Skeletal muscle tissue (tissue), 4 donors: ENCODE results near the gene TTC28. TPM values are rescaled to one million over a fixed set of nuclear protein-coding genes. Genes with fewer than 3 reads are reported as not detected.
"Not testable (repeated sequence)": the region's sequence is repeated elsewhere in the genome, so short reads cannot be mapped to it uniquely, and the experiment has no call there.

Source experiments
- H3K27ac ChIP-seq: one replicate; pipeline ENCODE4 v1.7.0; 2013; ENCODE audit warnings: mild to moderate bottlenecking, low read depth, low read length, inconsistent platforms
- H3K27me3 ChIP-seq, 3 donors: one replicate each; pipeline ENCODE4 v1.7.0; 2013; ENCODE audit warnings: low read length in 3 of 3; ENCODE audit not compliant: control insufficient read depth in 3 of 3, insufficient read depth in 3 of 3
- H3K36me3 ChIP-seq, 3 donors: one replicate each; pipeline ENCODE4 v1.7.0; 2013; ENCODE audit warnings: low read length in 3 of 3; ENCODE audit not compliant: control insufficient read depth in 3 of 3, insufficient read depth in 3 of 3
- H3K4me1 ChIP-seq, 3 donors: one replicate each; pipeline ENCODE4 v1.7.0; 2013; ENCODE audit warnings: low read length in 3 of 3, mild to moderate bottlenecking in 3 of 3; ENCODE audit not compliant: control insufficient read depth in 3 of 3, insufficient read depth in 3 of 3
- H3K4me3 ChIP-seq, 3 donors: one replicate each; pipeline ENCODE4 v1.7.0; 2013; ENCODE audit warnings: low read length in 3 of 3
- H3K9ac ChIP-seq, 3 donors: one replicate each; pipeline ENCODE4 v1.7.0; 2013; ENCODE audit warnings: low read length in 3 of 3, mild to moderate bottlenecking in 3 of 3, moderate library complexity in 2 of 3, low read depth in 1 of 3
- H3K9me3 ChIP-seq, 3 donors: one replicate each; pipeline ENCODE4 v1.7.0; 2013; ENCODE audit warnings: low read length in 3 of 3; ENCODE audit not compliant: control insufficient read depth in 3 of 3
- total RNA-seq: library from RNA; depleted of rRNA; stranded (reverse); fragments of >200 nt; gene quantifications from one replicate; pipeline ENCODE4 v1.2.3, GENCODE V29; 2014
- donor health status: Osteomylitis.

TTC28 gene
- total RNA-seq, 1 donor from 2014 or later = 27.1 TPM

DNA sequence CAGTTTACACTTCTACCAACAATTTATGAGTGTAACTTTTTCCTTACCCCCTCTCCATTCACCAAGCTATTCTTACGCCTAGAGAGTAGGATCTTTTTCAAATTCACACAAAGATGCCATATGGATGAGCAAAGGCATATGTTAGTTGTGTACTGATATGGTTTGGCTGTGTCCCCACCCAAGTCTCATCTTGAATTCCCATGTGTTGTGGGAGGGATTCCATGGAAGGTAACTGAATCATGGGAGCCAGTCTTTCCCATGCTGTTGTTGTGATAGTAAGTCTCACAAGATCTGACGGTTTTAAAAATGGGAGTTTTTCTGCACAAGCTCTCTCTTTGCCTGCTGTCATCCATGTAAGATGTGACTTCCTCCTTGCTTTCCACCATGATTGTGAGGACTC lies 40.3 kb downstream of the TTC28 start:
- no peaks in the 10 kb centered on the region for H3K4me1 ChIP-seq

GRCh38 chr22:28637225-28637624 lies 42.4 kb downstream of the TTC28 start:
- Histone ChIP-seq H3K36me3 (no peaks in the 10 kb centered on the region), H3K4me1 (no peaks in the 10 kb centered on the region), H3K9ac (no peak overlapping the region), H3K9me3 (no peaks in the 10 kb centered on the region), H3K4me3 (no peak overlapping the region), H3K27ac (no peak overlapping the region), H3K27me3 (no peaks in the 10 kb centered on the region)

More for the DNA sequence above, 40.3 kb downstream of the TTC28 start:
- H3K9me3 ChIP-seq = no peaks in the 10 kb centered on the region
- H3K27ac ChIP-seq = no peak overlapping the region
- no peak overlapping the region for H3K9ac ChIP-seq
- H3K4me3 ChIP-seq = no peak overlapping the region
- no peaks in the 10 kb centered on the region for H3K36me3 ChIP-seq
- no peaks in the 10 kb centered on the region for H3K27me3 ChIP-seq

GRCh38 chr22:28630177-28630574 lies 49.5 kb downstream of the TTC28 start:
- Histone ChIP-seq H3K9me3 (no peaks in the 10 kb centered on the region), H3K36me3 (no peaks in the 10 kb centered on the region), H3K9ac (no peak overlapping the region), H3K27me3 (no peaks in the 10 kb centered on the region), H3K27ac (no peak overlapping the region), H3K4me3 (no peak overlapping the region), H3K4me1 (no peaks in the 10 kb centered on the region)

GRCh38 chr22:28629420-28630176 lies 50.0 kb downstream of the TTC28 start:
- Histone ChIP-seq H3K4me1 (no peaks in the 10 kb centered on the region), H3K36me3 (no peaks in the 10 kb centered on the region), H3K9me3 (no peaks in the 10 kb centered on the region), H3K27me3 (no peaks in the 10 kb centered on the region), H3K9ac (no peak overlapping the region), H3K4me3 (no peak overlapping the region), H3K27ac (no peak overlapping the region)

GRCh38 chr22:28628766-28629165 lies 50.9 kb downstream of the TTC28 start:
- no peaks in the 10 kb centered on the region for H3K4me1 ChIP-seq
- H3K4me3 ChIP-seq = no peak overlapping the region
- H3K9me3 ChIP-seq = no peaks in the 10 kb centered on the region
- H3K27ac ChIP-seq = no peak overlapping the region
- H3K27me3 ChIP-seq = no peaks in the 10 kb centered on the region
- no peaks in the 10 kb centered on the region for H3K36me3 ChIP-seq
- H3K9ac ChIP-seq = no peak overlapping the region

GRCh38 chr22:28627791-28628190 lies 51.8 kb downstream of the TTC28 start:
- Histone ChIP-seq H3K9me3 (no peaks in the 10 kb centered on the region), H3K4me3 (no peak overlapping the region), H3K4me1 (no peaks in the 10 kb centered on the region), H3K9ac (no peak overlapping the region), H3K27me3 (no peaks in the 10 kb centered on the region), H3K27ac (no peak overlapping the region), H3K36me3 (no peaks in the 10 kb centered on the region)

DNA sequence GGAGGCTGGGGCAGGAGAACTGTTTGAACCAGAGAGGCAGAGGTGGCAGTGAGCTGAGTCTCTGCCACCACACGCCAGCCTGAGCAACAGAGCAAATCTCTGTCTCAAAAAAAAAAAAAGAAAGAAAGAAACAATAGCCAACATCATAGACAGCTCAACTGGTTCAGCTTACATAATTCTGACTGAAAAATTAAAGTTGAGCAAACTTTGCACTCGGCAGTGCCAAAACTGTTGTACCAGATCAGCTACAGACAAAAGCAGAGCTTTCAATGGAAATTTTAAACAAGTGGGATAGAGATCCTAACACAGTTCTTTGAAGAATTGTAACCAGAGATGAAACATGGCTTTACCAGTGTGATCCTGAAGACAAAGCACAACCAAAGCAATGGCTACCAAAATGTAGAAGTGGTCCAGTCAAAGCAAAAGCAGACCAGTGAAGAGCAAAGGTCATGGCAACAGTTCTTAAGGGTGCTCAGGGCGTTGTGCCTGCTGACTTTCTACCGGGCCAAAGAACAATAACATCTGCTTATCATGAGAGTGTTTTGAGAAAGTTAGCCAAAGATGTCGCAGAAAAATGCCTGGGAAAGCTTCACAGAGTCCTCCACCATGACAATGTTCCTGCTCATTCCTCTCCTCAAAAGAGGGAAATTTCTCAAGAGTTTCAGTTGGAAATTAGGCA lies 59.3 kb downstream of the TTC28 start:
- Histone ChIP-seq H3K4me3 (no peak overlapping the region), H3K27me3 (no peaks in the 10 kb centered on the region), H3K9ac (no peak overlapping the region), H3K9me3 (no peaks in the 10 kb centered on the region), H3K4me1 (peaks cover 0 to 2% (median 0%) of the 10 kb centered on the region in 3 donors), H3K27ac (no peak overlapping the region), H3K36me3 (no peaks in the 10 kb centered on the region)

DNA sequence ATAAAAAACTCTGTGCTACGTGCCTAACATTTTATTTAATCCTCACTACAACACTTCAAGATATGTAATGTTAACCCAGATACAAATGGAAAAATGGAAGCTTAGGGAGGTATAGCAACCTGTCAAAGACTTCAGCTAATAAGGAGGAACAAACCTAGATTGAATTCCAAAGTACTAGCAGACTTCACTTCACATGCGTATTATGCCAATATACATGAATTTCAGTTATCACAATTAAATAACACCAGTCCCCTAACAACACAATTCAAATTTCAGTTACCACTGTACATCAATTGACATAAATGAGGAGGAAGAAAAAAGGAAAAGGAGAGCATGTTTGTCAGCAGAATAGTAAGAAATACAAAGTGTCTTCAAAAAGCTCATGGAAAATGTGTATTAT lies 60.4 kb downstream of the TTC28 start:
- Histone ChIP-seq H3K9ac (no peak overlapping the region), H3K36me3 (no peaks in the 10 kb centered on the region), H3K4me3 (no peak overlapping the region)

DNA sequence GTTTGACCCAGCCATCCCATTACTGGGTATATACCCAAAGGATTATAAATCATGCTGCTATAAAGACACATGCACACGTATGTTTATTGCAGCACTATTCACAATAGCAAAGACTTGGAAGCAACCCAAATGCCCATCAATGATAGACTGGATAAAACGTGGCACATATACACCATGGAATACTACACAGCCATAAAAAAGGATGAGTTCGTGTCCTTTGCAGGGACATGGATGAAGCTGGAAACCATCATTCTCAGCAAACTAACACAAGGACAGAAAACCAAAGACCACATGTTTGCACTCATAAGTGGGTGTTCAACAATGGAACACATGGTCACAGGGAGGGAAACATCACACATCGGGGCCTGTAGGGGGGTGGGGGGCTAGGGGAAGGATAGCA lies 64.2 kb downstream of the TTC28 start:
- not testable (repeated sequence) for H3K27me3 ChIP-seq, H3K4me1 ChIP-seq, H3K9me3 ChIP-seq, H3K9ac ChIP-seq, H3K4me3 ChIP-seq, H3K36me3 ChIP-seq, H3K27ac ChIP-seq

More for the DNA sequence above, 60.4 kb downstream of the TTC28 start:
- H3K4me1 ChIP-seq = peaks cover 0 to 2% (median 0%) of the 10 kb centered on the region in 3 donors
- no peak overlapping the region for H3K27ac ChIP-seq
- H3K27me3 ChIP-seq = no peaks in the 10 kb centered on the region
- no peaks in the 10 kb centered on the region for H3K9me3 ChIP-seq

DNA sequence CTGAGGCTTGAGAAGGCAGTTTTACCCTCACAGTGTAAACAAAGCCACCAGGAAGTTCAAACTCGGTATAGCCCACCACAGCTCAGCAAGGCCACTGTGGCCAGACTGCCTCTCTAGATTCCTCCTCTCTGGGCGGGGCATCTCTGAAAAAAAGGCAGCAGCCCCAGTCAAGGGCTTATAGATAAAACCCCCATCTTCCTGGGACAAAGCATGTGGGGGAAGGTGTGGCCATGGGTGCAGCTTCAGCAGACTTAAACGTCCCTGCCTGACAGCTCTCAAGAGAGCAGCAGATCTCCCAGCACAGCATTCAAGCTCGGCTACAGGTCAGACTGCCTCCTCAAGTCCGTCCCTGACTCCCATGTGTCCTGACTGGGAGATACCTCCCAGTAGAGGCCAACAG lies 69.7 kb downstream of the TTC28 start:
- Histone ChIP-seq H3K9ac (no peak overlapping the region), H3K4me3 (no peak overlapping the region), H3K4me1 (no peaks in the 10 kb centered on the region), H3K36me3 (no peaks in the 10 kb centered on the region), H3K27me3 (no peaks in the 10 kb centered on the region), H3K27ac (no peak overlapping the region), H3K9me3 (no peaks in the 10 kb centered on the region)
